Natural killer cell treated with Interleukin-12 subunit alpha and Interleukin-12 subunit beta and Interleukin-15 and Interleukin-18, amount 100 ng/mL, for 72 hours (primary cell): ENCODE results near the gene CCDC83. TPM values are rescaled to one million over a fixed set of nuclear protein-coding genes. Genes with fewer than 3 reads are reported as not detected.

ENCODE experiments used
- ATAC-seq, 2 donors: fragments of 150-1000 bp; cut with Tn5 transposase in 1 of 2; sonication (Bioruptor Pico), chemical (Tn5 transposase) in 1 of 2; 2 replicates each; pipeline ENCODE4 v1.10.0; 2021
- DNase-seq: peaks from one replicate; pipeline ENCODE4 v3.0.0; 2022; ENCODE audit warnings: low spot score
- H3K27ac Mint-ChIP-seq, 2 donors: 1 replicate in 1 of 2; 2 replicates in 1 of 2; pipeline ENCODE4 v1.8.0; 2022; ENCODE audit warnings: mixed read lengths in 2 of 2, mild to moderate bottlenecking in 1 of 2, moderate library complexity in 1 of 2
- H3K27me3 Mint-ChIP-seq, 2 donors: 1 replicate in 1 of 2; 2 replicates in 1 of 2; pipeline ENCODE4 v1.8.0; 2022; ENCODE audit warnings: mixed read lengths in 2 of 2
- H3K36me3 Mint-ChIP-seq: one replicate; pipeline ENCODE4 v1.8.0; 2022; ENCODE audit warnings: mixed read lengths
- H3K4me1 Mint-ChIP-seq, 2 donors: 1 replicate in 1 of 2; 2 replicates in 1 of 2; pipeline ENCODE4 v1.8.0; 2022; ENCODE audit warnings: low read depth in 2 of 2, mixed read lengths in 2 of 2, mild to moderate bottlenecking in 1 of 2
- H3K4me3 Mint-ChIP-seq: one replicate; pipeline ENCODE4 v1.8.0; 2022; ENCODE audit warnings: mixed read lengths
- H3K9me3 Mint-ChIP-seq: 2 replicates; pipeline ENCODE4 v1.8.0; 2022; ENCODE audit warnings: mixed read lengths
- total RNA-seq, 2 donors: library from RNA; stranded (reverse); gene quantifications; one replicate each; pipeline ENCODE4 v1.2.3, GENCODE V29; 2022

Gene CCDC83
- total RNA-seq, 2 donors from 2014 or later: not detected

- Mint-ChIP-seq H3K27me3 (no peaks in the 10 kb centered on the region), H3K9me3 (no peaks in the 10 kb centered on the region), H3K27ac (no peak overlapping the region), H3K36me3 (peaks cover 41% of the 10 kb centered on the region), H3K4me1 (peaks cover 47 to 51% of the 10 kb centered on the region in 2 donors), H3K4me3 (no peak overlapping the region)
- ATAC-seq (no peak), DNase-seq (no peak)
Measured at GRCh38 chr11:85965202-85965601, 110.0 kb downstream of the CCDC83 start.

- Mint-ChIP-seq H3K27ac (peak overlapping the region; percentile 63 to 83), H3K27me3 (no peaks in the 10 kb centered on the region), H3K36me3 (peaks cover 43% of the 10 kb centered on the region), H3K9me3 (no peaks in the 10 kb centered on the region), H3K4me3 (no peak overlapping the region), H3K4me1 (peaks cover 38 to 42% of the 10 kb centered on the region in 2 donors)
- DNase-seq (no peak), ATAC-seq (no peak)
Measured at GRCh38 chr11:85967457-85967856, 112.3 kb downstream of the CCDC83 start.

Other genes starting within 250 kb of the CCDC83 start
- gene DLG2, start 228.0 kb upstream of the CCDC83 start, total RNA-seq: 1 to 10 TPM; 1.1 to 1.7 TPM
- 10 to 100 TPM; 43.0 to 43.9 TPM for gene TMEM126B, start 226.8 kb upstream of the CCDC83 start, total RNA-seq
- 10 to 100 TPM; 33.0 to 46.3 TPM for gene TMEM126A, start 207.4 kb upstream of the CCDC83 start, total RNA-seq
- 10 to 100 TPM; 46.1 to 84.6 TPM for gene CREBZF, start 190.3 kb upstream of the CCDC83 start, total RNA-seq
- 1 to 10 TPM; 1.6 to 1.7 TPM for gene CCDC89, start 169.2 kb upstream of the CCDC83 start, total RNA-seq
- gene SYTL2, start 44.2 kb upstream of the CCDC83 start, total RNA-seq: 10 to 100 TPM; 68.8 to 74.8 TPM
- gene PICALM, start 213.7 kb downstream of the CCDC83 start, total RNA-seq: 100 to 1,000 TPM; 208 to 223 TPM